GM06990 (cell line): ENCODE results near the gene PDLIM3.

Experiments used
- DNase-seq: peaks from one replicate; pipeline ENCODE4 v3.0.0-alpha.2; 2011; ENCODE audit not compliant: insufficient read length; ENCODE audit errors: extremely low read depth
- H3K27me3 ChIP-seq: replicated peaks from 2 replicates; pipeline ENCODE4 v1.6.0; 2011; ENCODE audit warnings: low read length; ENCODE audit not compliant: control insufficient read depth, insufficient read depth
- H3K36me3 ChIP-seq: 2 replicates; pipeline ENCODE4 v1.5.1; 2011; ENCODE audit warnings: low read length; ENCODE audit not compliant: control insufficient read depth, insufficient read depth
- H3K4me3 ChIP-seq: replicated peaks from 2 replicates; pipeline ENCODE4 v1.5.1; 2011; ENCODE audit warnings: low read depth, mild to moderate bottlenecking, control low read depth, low read length
- TF ChIP-seq, protein P1 (sequence below): IDR thresholded peaks from 2 replicates; pipeline ENCODE4 v1.5.1; 2011; ENCODE audit warnings: low read length, control low read depth, mild to moderate bottlenecking, inconsistent platforms; ENCODE audit not compliant: insufficient read depth, poor library complexity, severe bottlenecking

Gene PDLIM3

GRCh38 chr4:185504098-185505047 is 30.9 kb downstream of the PDLIM3 start:
- TF ChIP-seq, protein P1, sequence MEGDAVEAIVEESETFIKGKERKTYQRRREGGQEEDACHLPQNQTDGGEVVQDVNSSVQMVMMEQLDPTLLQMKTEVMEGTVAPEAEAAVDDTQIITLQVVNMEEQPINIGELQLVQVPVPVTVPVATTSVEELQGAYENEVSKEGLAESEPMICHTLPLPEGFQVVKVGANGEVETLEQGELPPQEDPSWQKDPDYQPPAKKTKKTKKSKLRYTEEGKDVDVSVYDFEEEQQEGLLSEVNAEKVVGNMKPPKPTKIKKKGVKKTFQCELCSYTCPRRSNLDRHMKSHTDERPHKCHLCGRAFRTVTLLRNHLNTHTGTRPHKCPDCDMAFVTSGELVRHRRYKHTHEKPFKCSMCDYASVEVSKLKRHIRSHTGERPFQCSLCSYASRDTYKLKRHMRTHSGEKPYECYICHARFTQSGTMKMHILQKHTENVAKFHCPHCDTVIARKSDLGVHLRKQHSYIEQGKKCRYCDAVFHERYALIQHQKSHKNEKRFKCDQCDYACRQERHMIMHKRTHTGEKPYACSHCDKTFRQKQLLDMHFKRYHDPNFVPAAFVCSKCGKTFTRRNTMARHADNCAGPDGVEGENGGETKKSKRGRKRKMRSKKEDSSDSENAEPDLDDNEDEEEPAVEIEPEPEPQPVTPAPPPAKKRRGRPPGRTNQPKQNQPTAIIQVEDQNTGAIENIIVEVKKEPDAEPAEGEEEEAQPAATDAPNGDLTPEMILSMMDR = no peak
- H3K36me3 ChIP-seq = no peaks in the 10 kb centered on the region
- no peaks in the 10 kb centered on the region for H3K27me3 ChIP-seq
- DNase-seq = no peak
- H3K4me3 ChIP-seq = no peak overlapping the region

DNA sequence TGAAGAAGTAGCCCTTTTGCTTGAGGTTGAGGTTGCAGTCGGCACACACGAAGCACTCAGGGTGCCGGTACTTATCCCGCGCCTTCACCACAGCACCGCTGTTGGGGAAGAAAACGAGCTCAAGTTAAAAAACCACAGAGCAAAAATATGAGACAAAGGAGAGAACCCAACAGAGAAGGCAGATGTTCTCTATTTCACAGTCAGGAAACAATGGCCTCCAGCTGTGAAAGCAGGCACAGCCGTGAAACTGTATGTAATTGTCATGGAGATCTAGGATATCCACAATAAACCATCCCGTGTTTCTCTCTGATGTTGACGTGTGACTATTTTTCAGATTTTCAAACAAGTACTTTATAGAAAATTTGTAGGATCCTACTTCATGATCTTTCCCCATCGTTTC is 32.9 kb downstream of the PDLIM3 start:
- no peaks in the 10 kb centered on the region for H3K27me3 ChIP-seq
- no peaks in the 10 kb centered on the region for H3K36me3 ChIP-seq
- no peak overlapping the region for H3K4me3 ChIP-seq
- TF ChIP-seq, protein P1 = no peak
- no peak for DNase-seq

- H3K27me3 ChIP-seq = no peaks in the 10 kb centered on the region
- H3K36me3 ChIP-seq = no peaks in the 10 kb centered on the region
- TF ChIP-seq, protein P1 = no peak
- DNase-seq = no peak
- no peak overlapping the region for H3K4me3 ChIP-seq
Measured at GRCh38 chr4:185500576-185500975, 34.7 kb downstream of the PDLIM3 start.

DNA sequence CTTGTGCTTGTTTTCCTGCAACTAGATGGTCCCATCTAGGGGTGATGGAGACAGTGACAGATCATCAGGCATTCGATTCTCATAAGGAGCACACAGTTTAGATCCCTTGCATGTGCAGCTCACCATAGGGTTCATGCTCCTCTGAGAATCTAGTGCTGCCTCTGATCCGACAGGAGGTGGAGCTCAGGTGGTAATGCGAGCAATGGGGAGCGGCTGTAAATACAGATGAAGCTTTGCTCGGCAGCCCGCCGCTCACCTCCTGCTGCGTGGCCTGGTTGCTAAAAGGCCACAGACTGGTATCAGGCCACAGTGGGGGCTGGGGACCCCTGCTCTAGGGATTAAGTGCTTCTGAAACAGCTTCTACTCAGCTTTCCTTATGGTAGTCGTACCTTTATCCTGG is 35.3 kb downstream of the PDLIM3 start:
- Histone ChIP-seq H3K36me3 (no peaks in the 10 kb centered on the region), H3K4me3 (no peak overlapping the region), H3K27me3 (no peaks in the 10 kb centered on the region)
- TF ChIP-seq, protein P1 = no peak
- no peak for DNase-seq

DNA sequence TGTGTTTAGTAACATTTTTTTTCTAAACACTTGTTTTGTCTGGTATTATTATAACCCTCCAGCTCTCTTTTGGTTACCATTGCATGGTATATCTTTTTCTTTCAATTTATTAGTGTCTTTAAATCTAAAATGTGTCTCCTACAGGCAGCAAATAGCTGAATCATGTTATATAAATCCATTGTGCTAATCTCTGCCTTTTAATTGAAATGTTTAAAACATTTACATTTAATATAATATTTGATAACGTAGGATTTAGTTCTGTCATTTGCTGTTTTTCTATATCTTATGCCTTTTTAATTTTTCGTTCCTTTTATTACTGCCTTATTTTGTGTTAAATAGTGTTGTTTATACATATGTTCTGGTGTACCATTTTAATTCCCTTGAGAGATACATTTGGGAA is 46.7 kb downstream of the PDLIM3 start:
- DNase-seq = no peak
- H3K4me3 ChIP-seq = no peak overlapping the region
- TF ChIP-seq, protein P1 = no peak
- no peaks in the 10 kb centered on the region for H3K27me3 ChIP-seq
- no peaks in the 10 kb centered on the region for H3K36me3 ChIP-seq

- no peak for DNase-seq
- TF ChIP-seq, protein P1 = no peak
- no peaks in the 10 kb centered on the region for H3K27me3 ChIP-seq
- H3K4me3 ChIP-seq = no peak overlapping the region
- no peaks in the 10 kb centered on the region for H3K36me3 ChIP-seq
Measured at GRCh38 chr4:185481401-185481800, 53.9 kb downstream of the PDLIM3 start.
